ENCODE results near the gene STK24. TPM values are rescaled to one million over a fixed set of nuclear protein-coding genes. Genes with fewer than 3 reads are reported as not detected.

STK24 gene
- total and polyA plus RNA-seq, 2 donors (not counting 1 experiment from before 2014, with no cell fraction given): 53.2 to 73.1 TPM

GRCh38 chr13:98613591-98613990, 36.7 kb upstream of the STK24 start:
- no peak overlapping the region for H3K27ac ChIP-seq (ENCODE audit: insufficient read depth, low read length)
- no peaks in the 10 kb centered on the region for H3K4me1 ChIP-seq (ENCODE audit: control insufficient read depth, extremely low read depth, insufficient read depth, low read length)
- TF ChIP-seq, protein P1, sequence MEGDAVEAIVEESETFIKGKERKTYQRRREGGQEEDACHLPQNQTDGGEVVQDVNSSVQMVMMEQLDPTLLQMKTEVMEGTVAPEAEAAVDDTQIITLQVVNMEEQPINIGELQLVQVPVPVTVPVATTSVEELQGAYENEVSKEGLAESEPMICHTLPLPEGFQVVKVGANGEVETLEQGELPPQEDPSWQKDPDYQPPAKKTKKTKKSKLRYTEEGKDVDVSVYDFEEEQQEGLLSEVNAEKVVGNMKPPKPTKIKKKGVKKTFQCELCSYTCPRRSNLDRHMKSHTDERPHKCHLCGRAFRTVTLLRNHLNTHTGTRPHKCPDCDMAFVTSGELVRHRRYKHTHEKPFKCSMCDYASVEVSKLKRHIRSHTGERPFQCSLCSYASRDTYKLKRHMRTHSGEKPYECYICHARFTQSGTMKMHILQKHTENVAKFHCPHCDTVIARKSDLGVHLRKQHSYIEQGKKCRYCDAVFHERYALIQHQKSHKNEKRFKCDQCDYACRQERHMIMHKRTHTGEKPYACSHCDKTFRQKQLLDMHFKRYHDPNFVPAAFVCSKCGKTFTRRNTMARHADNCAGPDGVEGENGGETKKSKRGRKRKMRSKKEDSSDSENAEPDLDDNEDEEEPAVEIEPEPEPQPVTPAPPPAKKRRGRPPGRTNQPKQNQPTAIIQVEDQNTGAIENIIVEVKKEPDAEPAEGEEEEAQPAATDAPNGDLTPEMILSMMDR (conservative IDR thresholded peaks at IDR 0.05 in 1 of 2, IDR thresholded peaks at IDR 0.05 in 1 of 2; ENCODE audit: low read depth in 1 of 2, low read length in 2 of 2): no peak
- TF ChIP-seq EZH2 (IDR thresholded peaks at IDR 0.05; ENCODE audit: low read length, missing control alignments): no peak
- peaks cover 8% of the 10 kb centered on the region for H3K27me3 ChIP-seq (ENCODE audit: control insufficient read depth, insufficient read depth, low read length)
- H3K9ac ChIP-seq (ENCODE audit: insufficient read depth, low read length): no peak overlapping the region
- H3K9me3 ChIP-seq (ENCODE audit: control insufficient read depth, insufficient read depth, low read depth, low read length): no peaks in the 10 kb centered on the region
- H3K79me2 ChIP-seq (ENCODE audit: control insufficient read depth, insufficient read depth, low read length): no peaks in the 10 kb centered on the region
- H3K4me3 ChIP-seq (replicated peaks in 1 of 4; ENCODE audit: control extremely low read depth in 1 of 4, insufficient read depth in 1 of 4, low read depth in 3 of 4, low read length in 4 of 4): no peak overlapping the region
- DNase-seq (ENCODE audit: low read depth in 2 of 2): no peak
- H2AFZ ChIP-seq (ENCODE audit: low read length): no peak overlapping the region
- H3K36me3 ChIP-seq (ENCODE audit: control insufficient read depth, insufficient read depth, low read length): no peaks in the 10 kb centered on the region
- H4K20me1 ChIP-seq (ENCODE audit: control insufficient read depth, extremely low read depth, insufficient read depth, low read length): no peaks in the 10 kb centered on the region
- H3K4me2 ChIP-seq (ENCODE audit: extremely low read depth, insufficient read depth, low read length): no peak overlapping the region

GRCh38 chr13:98609756-98610155, 32.8 kb upstream of the STK24 start:
- Histone ChIP-seq H3K79me2 (ENCODE audit: control insufficient read depth, insufficient read depth, low read length) (no peaks in the 10 kb centered on the region), H3K4me2 (ENCODE audit: extremely low read depth, insufficient read depth, low read length) (no peak overlapping the region), H3K27me3 (ENCODE audit: control insufficient read depth, insufficient read depth, low read length) (peaks cover 8% of the 10 kb centered on the region), H3K4me3 (replicated peaks in 1 of 4; ENCODE audit: control extremely low read depth in 1 of 4, insufficient read depth in 1 of 4, low read depth in 3 of 4, low read length in 4 of 4) (no peak overlapping the region), H3K9ac (ENCODE audit: insufficient read depth, low read length) (no peak overlapping the region), H3K4me1 (ENCODE audit: control insufficient read depth, extremely low read depth, insufficient read depth, low read length) (no peaks in the 10 kb centered on the region), H2AFZ (ENCODE audit: low read length) (no peak overlapping the region), H3K9me3 (ENCODE audit: control insufficient read depth, insufficient read depth, low read depth, low read length) (no peaks in the 10 kb centered on the region), H3K36me3 (ENCODE audit: control insufficient read depth, insufficient read depth, low read length) (no peaks in the 10 kb centered on the region), H3K27ac (ENCODE audit: insufficient read depth, low read length) (no peak overlapping the region), H4K20me1 (ENCODE audit: control insufficient read depth, extremely low read depth, insufficient read depth, low read length) (no peaks in the 10 kb centered on the region)
- TF ChIP-seq EZH2 (IDR thresholded peaks at IDR 0.05; ENCODE audit: low read length, missing control alignments): no peak
- TF ChIP-seq, protein P1 (conservative IDR thresholded peaks at IDR 0.05 in 1 of 2, IDR thresholded peaks at IDR 0.05 in 1 of 2; ENCODE audit: low read depth in 1 of 2, low read length in 2 of 2): no peak
- DNase-seq (ENCODE audit: low read depth in 2 of 2): no peak

DNA sequence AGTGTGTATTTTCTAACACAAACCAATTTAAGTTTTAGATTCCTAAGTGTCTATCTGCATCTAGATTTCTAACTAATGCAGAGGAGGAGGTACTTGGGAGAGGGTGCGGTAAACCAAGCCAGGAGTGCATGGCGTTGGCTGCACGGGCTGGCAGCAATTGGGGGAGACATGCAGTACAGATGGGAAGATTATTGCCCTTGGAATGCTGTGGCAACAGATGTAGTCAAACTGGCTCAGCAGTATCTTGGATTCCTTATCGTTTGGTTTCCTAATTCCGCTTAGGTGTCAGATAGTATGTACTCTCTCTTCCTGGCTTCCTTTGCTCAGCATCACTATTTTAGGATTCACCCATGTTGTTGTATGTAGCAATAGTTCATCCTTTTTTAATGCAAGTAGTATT, 29.4 kb upstream of the STK24 start:
- no peak overlapping the region for H3K4me2 ChIP-seq (ENCODE audit: extremely low read depth, insufficient read depth, low read length)
- H3K9me3 ChIP-seq (ENCODE audit: control insufficient read depth, insufficient read depth, low read depth, low read length): no peaks in the 10 kb centered on the region
- no peaks in the 10 kb centered on the region for H4K20me1 ChIP-seq (ENCODE audit: control insufficient read depth, extremely low read depth, insufficient read depth, low read length)
- no peaks in the 10 kb centered on the region for H3K27me3 ChIP-seq (ENCODE audit: control insufficient read depth, insufficient read depth, low read length)
- DNase-seq (ENCODE audit: low read depth in 2 of 2): no peak
- no peaks in the 10 kb centered on the region for H3K4me1 ChIP-seq (ENCODE audit: control insufficient read depth, extremely low read depth, insufficient read depth, low read length)
- H3K4me3 ChIP-seq (replicated peaks in 1 of 4; ENCODE audit: control extremely low read depth in 1 of 4, insufficient read depth in 1 of 4, low read depth in 3 of 4, low read length in 4 of 4): no peak overlapping the region
- no peaks in the 10 kb centered on the region for H3K79me2 ChIP-seq (ENCODE audit: control insufficient read depth, insufficient read depth, low read length)
- H3K27ac ChIP-seq (ENCODE audit: insufficient read depth, low read length): no peak overlapping the region
- H3K36me3 ChIP-seq (ENCODE audit: control insufficient read depth, insufficient read depth, low read length): no peaks in the 10 kb centered on the region
- no peak overlapping the region for H3K9ac ChIP-seq (ENCODE audit: insufficient read depth, low read length)
- H2AFZ ChIP-seq (ENCODE audit: low read length): no peak overlapping the region
- TF ChIP-seq, protein P1 (conservative IDR thresholded peaks at IDR 0.05 in 1 of 2, IDR thresholded peaks at IDR 0.05 in 1 of 2; ENCODE audit: low read depth in 1 of 2, low read length in 2 of 2): no peak
- no peak for TF ChIP-seq EZH2 (IDR thresholded peaks at IDR 0.05; ENCODE audit: low read length, missing control alignments)
